ENCODE measurements around the gene EIF2D. TPM values are rescaled to one million over a fixed set of nuclear protein-coding genes. Genes with fewer than 3 reads are reported as not detected.
A peak's percentile ranks its signal among the peaks of the same experiment; 100 is the strongest.

The EIF2D gene
- total and polyA plus RNA-seq, 9 of the 15 experiments (the other 6 are each of a cell fraction or from before 2014, with no cell fraction given), result 81.1 to 138 (median 93.9) TPM

GRCh38 chr1:206596319-206596666, 16.0 kb downstream of the EIF2D start:
- 94% methylated on average over 1 of the region's 1 CpG for WGBS (ENCODE audit: insufficient coverage, low coverage, missing lambda C conversion rate)
- ATAC-seq (no peak), DNase-seq (ENCODE audit: extremely low read depth in 1 of 4, low spot score in 3 of 4) (no peak), FAIRE-seq (no peak)
- Histone ChIP-seq H3K36me3 (ENCODE audit: control insufficient read depth, insufficient read depth, low read length) (peaks cover 90% of the 10 kb centered on the region), H3K9me3 (replicated peaks; ENCODE audit: control insufficient read depth, insufficient read depth, low read depth, low read length) (no peaks in the 10 kb centered on the region), H2AFZ (ENCODE audit: low read depth, low read length) (no peak overlapping the region), H3K4me2 (ENCODE audit: insufficient read depth, low read length) (no peak overlapping the region), H3K9me1 (ENCODE audit: control insufficient read depth, insufficient read depth, low read length) (no peaks in the 10 kb centered on the region), H3K4me1 (replicated peaks in 1 of 2; ENCODE audit: control insufficient read depth in 2 of 2, insufficient read depth in 2 of 2, low read length in 2 of 2) (peaks cover 0 to under 1% of the 10 kb centered on the region in 2 experiments; a peak in 2 of 5 replicates), H3K79me2 (ENCODE audit: control insufficient read depth, insufficient read depth, low read length) (no peaks in the 10 kb centered on the region), H4K20me1 (replicated peaks; ENCODE audit: control insufficient read depth, insufficient read depth, low read length) (no peaks in the 10 kb centered on the region), H3K27me3 (ENCODE audit: control insufficient read depth in 2 of 2, insufficient read depth in 2 of 2, low read length in 2 of 2) (no peaks in the 10 kb centered on the region), H3K4me3 (no peak overlapping the region), H3K9ac (ENCODE audit: insufficient read depth in 1 of 2, low read depth in 2 of 2, low read length in 2 of 2) (no peak overlapping the region), H3K27ac (ENCODE audit: extremely low read depth, low read depth, low read length) (no peak overlapping the region)
- in situ Hi-C loops (cut with MboI) (loop anchor here (25.0 kb wide), 1 partner anchor 434 kb away; no protein-coding TSS in a partner anchor), intact Hi-C loops (cut with micrococcal nuclease) (no loop called here)
- BruUV-seq (replicated peaks), result no TSS peak
- ChIA-PET POLR2A (interaction anchor here (0.9 kb wide), 1 partner anchor 76 kb away, joined by 3 read pairs; no protein-coding TSS in a partner anchor), CTCF (ENCODE audit: low intra/inter-chr PET ratio) (no interaction called here)
- TF ChIP-seq DEAF1 (CRISPR knock-in tag; IDR thresholded peaks at IDR 0.05) (no peak), DACH1 (IDR thresholded peaks at IDR 0.05; ENCODE audit: partially characterized antibody) (no peak), ZBTB40 (IDR thresholded peaks at IDR 0.05) (peak; percentile 83), ZBTB40 (CRISPR knock-in tag; IDR thresholded peaks at IDR 0.05) (no peak)
